BJ (cell line): ENCODE measurements around the gene REEP1. TPM values are rescaled to one million over a fixed set of nuclear protein-coding genes. Genes with fewer than 3 reads are reported as not detected.

ENCODE experiments used
- CTCF ChIA-PET: fragments of 350-600 bp; formaldehyde crosslinking; extraction: SDS; loops from one replicate; lab custom pipeline; 2021; ENCODE audit warnings: antibody characterized with exemption, inconsistent platforms; lab: Yijun Ruan, JAX
- POLR2A ChIA-PET: fragments of 300-600 bp; sonication (Branson Sonifier 250); formaldehyde crosslinking; extraction: SDS; loops from one replicate; lab custom pipeline; 2021; ENCODE audit warnings: antibody characterized with exemption; lab: Charles Lee
- DNase-seq: peaks from one replicate; pipeline ENCODE4 v3.0.0-alpha.2; 2011; ENCODE audit warnings: low read depth
- H3K27me3 ChIP-seq: 2 replicates; pipeline ENCODE4 v1.6.0; 2011; ENCODE audit warnings: low read length; ENCODE audit not compliant: control insufficient read depth, insufficient read depth
- H3K36me3 ChIP-seq: 2 replicates; pipeline ENCODE4 v1.5.1; 2011; ENCODE audit warnings: low read length; ENCODE audit not compliant: control insufficient read depth, insufficient read depth
- H3K4me3 ChIP-seq: 2 replicates; pipeline ENCODE4 v1.5.1; 2011; ENCODE audit warnings: low read depth, mild to moderate bottlenecking, control low read depth, low read length
- polyA plus RNA-seq: library from polyadenylated mRNA; depleted of rRNA; stranded (reverse); fragments of >200 nt; gene quantifications from 2 replicates; pipeline ENCODE4 v1.2.3, GENCODE V29; 2011
- TF ChIP-seq, protein P1 (sequence below): IDR thresholded peaks from 2 replicates; pipeline ENCODE4 v1.5.1; 2011; ENCODE audit warnings: low read depth, mild to moderate bottlenecking, control low read depth, inconsistent platforms, low read length, moderate library complexity; ENCODE audit not compliant: insufficient read depth

The REEP1 gene
- polyA plus RNA-seq, 1 experiment = 0.13 TPM

DNA sequence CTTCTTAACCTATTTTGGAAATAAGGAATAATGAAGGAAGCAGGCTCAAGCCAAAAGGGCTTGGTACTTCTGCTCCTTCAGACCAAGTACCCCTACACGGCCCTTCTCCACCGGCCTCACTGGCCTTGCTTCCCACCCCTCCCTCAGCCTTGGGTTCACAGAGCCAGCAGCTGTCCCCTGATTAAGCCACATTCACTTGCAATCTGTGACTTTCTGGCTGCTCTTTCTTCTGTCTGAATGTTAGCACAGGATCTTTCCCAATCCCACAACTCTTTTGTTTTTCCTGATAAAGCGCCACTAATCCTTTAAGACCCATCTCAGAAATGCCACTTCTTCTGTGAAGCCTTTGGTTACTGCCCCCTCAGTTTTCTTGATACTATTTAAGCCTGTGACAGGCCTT lies 52.4 kb downstream of the REEP1 start:
- ChIA-PET POLR2A (no interaction called here), CTCF (interaction anchor here (1.1 kb wide), 1 partner anchor 11 kb away, joined by 5 read pairs; no protein-coding TSS in a partner anchor)
- Histone ChIP-seq H3K27me3 (peaks cover 9% of the 10 kb centered on the region), H3K4me3 (no peak overlapping the region), H3K36me3 (no peaks in the 10 kb centered on the region)
- DNase-seq = no peak
- TF ChIP-seq, protein P1, sequence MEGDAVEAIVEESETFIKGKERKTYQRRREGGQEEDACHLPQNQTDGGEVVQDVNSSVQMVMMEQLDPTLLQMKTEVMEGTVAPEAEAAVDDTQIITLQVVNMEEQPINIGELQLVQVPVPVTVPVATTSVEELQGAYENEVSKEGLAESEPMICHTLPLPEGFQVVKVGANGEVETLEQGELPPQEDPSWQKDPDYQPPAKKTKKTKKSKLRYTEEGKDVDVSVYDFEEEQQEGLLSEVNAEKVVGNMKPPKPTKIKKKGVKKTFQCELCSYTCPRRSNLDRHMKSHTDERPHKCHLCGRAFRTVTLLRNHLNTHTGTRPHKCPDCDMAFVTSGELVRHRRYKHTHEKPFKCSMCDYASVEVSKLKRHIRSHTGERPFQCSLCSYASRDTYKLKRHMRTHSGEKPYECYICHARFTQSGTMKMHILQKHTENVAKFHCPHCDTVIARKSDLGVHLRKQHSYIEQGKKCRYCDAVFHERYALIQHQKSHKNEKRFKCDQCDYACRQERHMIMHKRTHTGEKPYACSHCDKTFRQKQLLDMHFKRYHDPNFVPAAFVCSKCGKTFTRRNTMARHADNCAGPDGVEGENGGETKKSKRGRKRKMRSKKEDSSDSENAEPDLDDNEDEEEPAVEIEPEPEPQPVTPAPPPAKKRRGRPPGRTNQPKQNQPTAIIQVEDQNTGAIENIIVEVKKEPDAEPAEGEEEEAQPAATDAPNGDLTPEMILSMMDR = no peak

DNA sequence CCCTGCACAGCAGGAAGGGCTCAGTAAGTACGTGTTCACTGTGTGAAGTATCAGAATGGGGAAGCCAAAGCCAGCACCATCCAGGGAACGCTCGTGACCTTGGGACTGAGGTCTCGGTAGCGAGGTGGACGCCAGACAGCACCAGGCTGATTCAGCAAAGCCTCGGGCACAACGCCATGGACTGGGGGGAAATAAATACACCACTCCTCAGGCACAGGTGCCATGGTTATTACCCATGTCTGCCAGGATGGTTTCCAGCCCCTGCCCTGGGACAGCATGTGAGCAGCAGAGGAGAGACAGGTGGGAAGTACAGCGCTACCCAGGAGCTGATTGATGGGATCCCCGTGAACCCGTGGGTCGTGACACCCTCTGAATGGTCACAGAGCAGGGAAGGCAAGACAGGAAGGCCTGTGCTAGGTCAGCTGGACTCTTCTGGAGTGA lies 53.0 kb downstream of the REEP1 start:
- DNase-seq = no peak
- ChIA-PET CTCF (interaction anchor here (1.1 kb wide), 1 partner anchor 11 kb away, joined by 5 read pairs; no protein-coding TSS in a partner anchor), POLR2A (no interaction called here)
- H3K36me3 ChIP-seq = no peaks in the 10 kb centered on the region
- no peak overlapping the region for H3K4me3 ChIP-seq
- H3K27me3 ChIP-seq = peaks cover 11% of the 10 kb centered on the region
- TF ChIP-seq, protein P1 = no peak

DNA sequence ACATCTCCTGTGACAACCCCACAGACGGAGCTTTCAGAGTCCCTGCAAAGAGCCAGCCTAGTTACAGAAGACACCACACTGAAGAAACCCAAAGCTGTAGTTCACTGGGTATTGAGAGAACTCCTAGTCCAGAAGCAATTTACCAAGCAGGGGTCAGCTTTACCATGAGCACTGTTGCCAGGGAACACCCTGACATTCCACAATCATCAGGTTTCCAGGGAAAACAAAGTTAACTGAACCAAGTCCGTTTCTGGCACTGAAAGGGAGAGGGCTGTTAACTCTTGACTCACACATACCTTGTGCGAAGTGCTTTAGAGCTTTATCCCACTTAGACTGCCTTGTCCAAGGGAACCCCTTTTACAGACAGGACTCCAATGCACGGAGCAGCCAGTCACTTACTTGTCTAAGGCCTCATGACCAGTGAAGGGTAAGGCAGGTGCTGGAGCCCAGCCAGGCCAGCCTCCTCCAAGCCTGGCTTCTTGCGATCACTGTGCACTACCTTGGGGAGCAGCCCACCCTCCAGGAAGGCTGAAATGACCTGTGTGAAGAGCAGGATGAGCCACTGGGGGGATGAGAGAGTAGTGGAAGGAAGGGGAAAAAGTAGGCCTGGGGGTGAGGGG lies 53.9 kb downstream of the REEP1 start:
- Histone ChIP-seq H3K27me3 (peaks cover 11% of the 10 kb centered on the region), H3K4me3 (no peak overlapping the region), H3K36me3 (no peaks in the 10 kb centered on the region)
- no peak for DNase-seq
- ChIA-PET CTCF (no interaction called here), POLR2A (no interaction called here)
- TF ChIP-seq, protein P1 = no peak

DNA sequence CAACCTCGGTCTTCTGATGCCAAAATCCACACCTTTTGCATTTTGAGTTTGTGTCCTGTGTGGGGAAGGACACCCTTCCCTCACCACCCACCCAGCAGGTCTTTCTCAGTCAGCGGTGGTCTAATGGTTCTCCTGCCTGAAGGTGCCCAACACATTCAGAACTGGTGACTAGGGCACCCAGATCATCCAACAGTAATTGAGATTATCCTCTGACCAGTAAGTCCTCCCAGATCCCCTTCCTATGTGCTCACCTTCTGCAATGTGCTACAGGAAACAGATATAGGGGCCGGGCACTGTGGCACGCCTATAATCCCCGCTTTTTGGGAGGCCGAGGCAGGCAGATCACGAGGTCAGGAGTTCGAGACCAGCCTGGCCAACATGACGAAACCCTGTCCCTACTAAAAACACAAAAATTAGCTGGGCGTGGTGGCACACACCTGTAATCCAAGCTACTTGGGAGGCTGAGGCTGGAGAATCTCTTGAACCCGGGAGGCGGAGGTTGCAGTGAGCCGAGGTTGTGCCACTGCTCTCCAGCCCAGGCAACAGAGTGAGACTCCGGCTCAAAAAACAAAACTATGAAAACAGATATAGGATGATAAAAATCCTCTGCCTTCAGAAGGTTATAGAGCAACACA lies 56.2 kb downstream of the REEP1 start:
- H3K4me3 ChIP-seq = no peak overlapping the region
- TF ChIP-seq, protein P1 = no peak
- DNase-seq = no peak
- ChIA-PET CTCF (no interaction called here), POLR2A (no interaction called here)
- no peaks in the 10 kb centered on the region for H3K36me3 ChIP-seq
- peaks cover 12% of the 10 kb centered on the region for H3K27me3 ChIP-seq

DNA sequence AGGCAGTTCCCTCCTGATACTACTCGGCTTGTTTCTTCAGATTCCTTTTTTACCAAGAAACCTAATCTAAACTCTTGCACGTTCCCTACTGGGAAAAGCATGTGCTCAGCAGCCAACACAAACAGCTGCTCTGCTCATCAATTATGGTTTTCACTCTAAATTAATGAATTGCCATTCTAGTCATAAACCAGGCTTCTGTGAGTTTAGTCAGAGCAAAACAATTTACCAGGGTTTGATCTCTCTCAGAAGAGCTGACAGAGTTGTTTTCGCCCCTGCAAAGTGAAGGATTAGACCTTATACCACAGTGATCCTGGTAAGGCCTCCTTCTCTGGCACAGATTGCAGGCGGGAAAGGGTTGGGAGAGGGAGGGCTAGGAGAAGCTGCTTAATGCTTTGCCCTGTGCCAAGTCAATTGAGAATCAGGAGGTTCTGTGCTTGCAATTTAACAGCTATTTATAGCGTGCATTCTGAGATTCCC lies 57.2 kb downstream of the REEP1 start:
- no peak for DNase-seq
- Histone ChIP-seq H3K36me3 (no peaks in the 10 kb centered on the region), H3K27me3 (peaks cover 12% of the 10 kb centered on the region), H3K4me3 (no peak overlapping the region)
- ChIA-PET POLR2A (no interaction called here), CTCF (no interaction called here)
- TF ChIP-seq, protein P1 = no peak
